CD14-positive monocyte (primary cell): ENCODE measurements around the gene RAB35. TPM values are rescaled to one million over a fixed set of nuclear protein-coding genes. Genes with fewer than 3 reads are reported as not detected.

Experiments
- DNase-seq, 3 donors: peaks; one replicate each; pipeline ENCODE4 v3.0.0-alpha.2; 2011 to 2022
- H2AFZ ChIP-seq: 2 replicates; pipeline ENCODE4 v1.6.0; 2012; ENCODE audit warnings: mild to moderate bottlenecking, low read depth, low read length, inconsistent platforms; ENCODE audit not compliant: insufficient read depth, poor library complexity, severe bottlenecking
- H3K27ac ChIP-seq, 2 donors: 1 replicate in 1 of 2; 2 replicates in 1 of 2; pipeline ENCODE4 v1.5.1; 2012 to 2013; ENCODE audit warnings: low read length in 2 of 2, control low read depth in 1 of 2, inconsistent platforms in 1 of 2, low read depth in 1 of 2, mild to moderate bottlenecking in 1 of 2
- H3K27me3 ChIP-seq, 2 donors: one replicate each; pipeline versions ENCODE4 v1.6.0 to v1.6.1; 2011 to 2013; ENCODE audit warnings: low read length in 2 of 2; ENCODE audit not compliant: control insufficient read depth in 2 of 2, insufficient read depth in 2 of 2
- H3K36me3 ChIP-seq, 2 donors: replicated peaks in 1 of 2; 1 replicate in 1 of 2; 2 replicates in 1 of 2; pipeline versions ENCODE4 v1.5.1 to v1.6.1; 2012 to 2013; ENCODE audit warnings: low read length in 2 of 2, control low read depth in 1 of 2, inconsistent platforms in 1 of 2, mild to moderate bottlenecking in 1 of 2; ENCODE audit not compliant: insufficient read depth in 2 of 2, control insufficient read depth in 1 of 2
- H3K4me1 ChIP-seq, 2 donors: 1 replicate in 1 of 2; 2 replicates in 1 of 2; pipeline versions ENCODE4 v1.5.1 to v1.6.1; 2012 to 2013; ENCODE audit warnings: low read length in 2 of 2, control low read depth in 1 of 2, inconsistent platforms in 1 of 2, mild to moderate bottlenecking in 1 of 2, moderate library complexity in 1 of 2; ENCODE audit not compliant: insufficient read depth in 2 of 2, control insufficient read depth in 1 of 2
- H3K4me2 ChIP-seq: replicated peaks from 2 replicates; pipeline ENCODE3; 2012; ENCODE audit warnings: low read length, moderate library complexity, mild to moderate bottlenecking; ENCODE audit not compliant: poor library complexity, severe bottlenecking; ENCODE audit errors: extremely low read depth
- H3K4me3 ChIP-seq, 3 experiments: fragments of 200-600 bp in 1 of 3; sonication (generic) in 1 of 3; replicated peaks in 1 of 3; 1 replicate in 2 of 3; 2 replicates in 1 of 3; pipeline ENCODE4 v1.5.1; 2011 to 2013; ENCODE audit warnings: low read length in 3 of 3, mild to moderate bottlenecking in 3 of 3, control low read depth in 2 of 3, low read depth in 2 of 3, inconsistent platforms in 1 of 3, moderate library complexity in 1 of 3
- H3K79me2 ChIP-seq: 2 replicates; pipeline ENCODE4 v1.6.0; 2012; ENCODE audit warnings: mild to moderate bottlenecking, control low read depth, inconsistent platforms, low read length, moderate library complexity; ENCODE audit not compliant: insufficient read depth
- H3K9ac ChIP-seq: 2 replicates; pipeline ENCODE4 v1.6.0; 2017; ENCODE audit warnings: low read length, mild to moderate bottlenecking; ENCODE audit not compliant: insufficient read depth, poor library complexity, severe bottlenecking
- H3K9me3 ChIP-seq, 2 donors: replicated peaks in 1 of 2; 1 replicate in 1 of 2; 2 replicates in 1 of 2; pipeline versions ENCODE4 v1.5.1 to v1.6.1; 2012 to 2013; ENCODE audit warnings: low read length in 2 of 2, control low read depth in 1 of 2; ENCODE audit not compliant: control insufficient read depth in 1 of 2, insufficient read depth in 1 of 2
- H4K20me1 ChIP-seq: 2 replicates; pipeline ENCODE4 v1.6.0; 2012; ENCODE audit warnings: mild to moderate bottlenecking, low read length, control low read depth, moderate library complexity; ENCODE audit not compliant: insufficient read depth
- H3K27ac Mint-ChIP-seq, 7 donors: one replicate each; pipeline ENCODE4 v1.8.0; 2020; ENCODE audit warnings: mild to moderate bottlenecking in 7 of 7, mixed read lengths in 7 of 7, moderate library complexity in 6 of 7, inconsistent platforms in 2 of 7
- H3K27me3 Mint-ChIP-seq, 3 donors: one replicate each; pipeline ENCODE4 v1.8.0; 2021 to 2022; ENCODE audit warnings: low read depth in 3 of 3, mild to moderate bottlenecking in 3 of 3, mixed read lengths in 3 of 3, moderate library complexity in 3 of 3, inconsistent platforms in 1 of 3
- H3K36me3 Mint-ChIP-seq, 2 donors: one replicate each; pipeline ENCODE4 v1.8.0; 2020; ENCODE audit warnings: mixed read lengths in 2 of 2, inconsistent platforms in 1 of 2, mild to moderate bottlenecking in 1 of 2
- H3K4me1 Mint-ChIP-seq: one replicate; pipeline ENCODE4 v1.8.0; 2020; ENCODE audit warnings: mild to moderate bottlenecking, mixed read lengths
- H3K4me3 Mint-ChIP-seq, 2 donors: one replicate each; pipeline ENCODE4 v1.8.0; 2020; ENCODE audit warnings: mild to moderate bottlenecking in 2 of 2, mixed read lengths in 2 of 2, moderate library complexity in 1 of 2
- H3K9me3 Mint-ChIP-seq, 7 donors: one replicate each; pipeline ENCODE4 v1.8.0; 2020 to 2022; ENCODE audit warnings: mixed read lengths in 7 of 7, mild to moderate bottlenecking in 6 of 7, moderate library complexity in 6 of 7, inconsistent platforms in 2 of 7
- CTCF ChIP-seq: fragments of 200-600 bp; IDR thresholded peaks from one replicate; pipeline ENCODE4 v1.8.0; 2022; ENCODE audit warnings: antibody characterized with exemption, mild to moderate bottlenecking
- WGBS: methylation state at CpG from one replicate; pipeline ENCODE4 v1.1.5; 2013; ENCODE audit warnings: missing lambda C conversion rate; ENCODE audit not compliant: insufficient coverage; 5-methylcytosine and 5-hydroxymethylcytosine counted together
- intact Hi-C, 2 donors: fragments of 100-400 bp; cut with micrococcal nuclease; formaldehyde crosslinking; loops; one replicate each; pipeline versions ENCODE4 v1.15.0 to v1.15.1; 2023
- polyA plus RNA-seq, 3 donors: library from polyadenylated mRNA; depleted of rRNA in 1 of 3; unstranded in 2 of 3; stranded (reverse) in 1 of 3; fragments of 300-500 nt in 2 of 3; fragments of >200 nt in 1 of 3; fragmentation: Illumina TruSeq in 2 of 3; gene quantifications; 1 replicate in 2 of 3; 2 replicates in 1 of 3; pipeline ENCODE4 v1.2.3, GENCODE V29; 2012 to 2021

The RAB35 gene
- polyA plus RNA-seq, 3 donors: 20.4 to 27.3 (median 21.6) TPM

- Mint-ChIP-seq H3K4me1 (no peaks in the 10 kb centered on the region), H3K4me3 (no peak overlapping the region), H3K27ac (peak overlapping the region in 3 of 7 donors; percentile 19 to 50 (median 36)), H3K27me3 (peaks cover 5 to 13% (median 8%) of the 10 kb centered on the region in 3 donors), H3K36me3 (peaks cover 34 to 42% of the 10 kb centered on the region in 2 donors), H3K9me3 (no peaks in the 10 kb centered on the region)
- Histone ChIP-seq H3K4me3 (no peak overlapping the region), H3K27ac (peak overlapping the region in 1 of 2 donors; percentile 2), H3K36me3 (peaks cover 34 to 36% of the 10 kb centered on the region in 2 donors), H3K4me1 (peaks cover 2 to 3% of the 10 kb centered on the region in 2 donors), H4K20me1 (peaks cover 56% of the 10 kb centered on the region), H3K27me3 (no peaks in the 10 kb centered on the region), H3K4me2 (no peak overlapping the region), H3K9me3 (no peaks in the 10 kb centered on the region), H2AFZ (no peak overlapping the region), H3K9ac (no peak overlapping the region), H3K79me2 (no peaks in the 10 kb centered on the region)
- WGBS: 98% methylated on average over 19 of the region's 23 CpGs
- TF ChIP-seq CTCF: no peak
- intact Hi-C loops: no loop called here
- peak in 1 of 3 donors; percentile 2 for DNase-seq
Measured at GRCh38 chr12:120092551-120093335, 23.8 kb downstream of the RAB35 start.

DNA sequence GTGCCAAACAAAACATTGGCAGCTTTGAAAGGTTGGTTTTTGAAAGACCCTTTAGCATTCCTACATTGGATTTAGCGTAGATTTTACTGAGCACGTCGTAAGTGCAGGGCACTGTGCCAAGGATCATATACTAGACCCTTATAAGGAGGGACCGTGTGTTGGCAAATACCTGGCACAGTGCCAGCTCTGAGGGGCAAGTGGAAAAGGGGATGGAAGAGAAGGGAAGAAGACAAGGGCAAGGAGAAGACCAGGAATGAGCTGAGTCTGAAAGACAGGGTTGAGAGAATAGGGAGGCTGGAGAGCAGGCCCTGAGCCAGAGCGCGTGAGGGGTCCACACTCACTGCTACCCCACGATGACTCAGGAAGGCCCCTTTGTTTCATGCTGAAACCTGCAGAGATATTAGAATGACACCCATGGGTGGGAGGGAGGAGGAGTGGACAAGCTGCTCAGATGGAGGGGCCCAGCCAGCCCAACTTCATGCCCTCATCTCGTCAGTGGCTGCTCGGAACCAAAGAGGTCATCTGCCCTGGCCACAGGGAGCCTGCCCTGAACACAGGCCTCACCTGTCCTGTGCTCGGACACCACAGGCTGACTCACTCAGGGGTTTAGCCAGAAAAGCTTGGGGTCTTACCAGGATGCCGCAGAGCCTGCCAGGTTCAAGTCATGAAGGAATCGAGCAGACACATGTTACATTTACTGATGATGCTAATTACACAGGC is 25.0 kb downstream of the RAB35 start:
- no peak overlapping the region for H3K4me3 Mint-ChIP-seq
- H3K36me3 Mint-ChIP-seq: peaks cover 25 to 30% of the 10 kb centered on the region in 2 donors
- H3K27me3 Mint-ChIP-seq: peaks cover 5 to 13% (median 11%) of the 10 kb centered on the region in 3 donors
- 88% methylated on average over 8 of the region's 12 CpGs for WGBS
- Histone ChIP-seq H3K27ac (peak overlapping the region in 1 of 2 donors; percentile 2), H3K4me2 (no peak overlapping the region), H2AFZ (no peak overlapping the region), H3K9ac (no peak overlapping the region), H3K4me3 (no peak overlapping the region), H4K20me1 (peaks cover 45% of the 10 kb centered on the region), H3K9me3 (no peaks in the 10 kb centered on the region), H3K27me3 (no peaks in the 10 kb centered on the region), H3K79me2 (no peaks in the 10 kb centered on the region), H3K36me3 (peaks cover 22 to 24% of the 10 kb centered on the region in 2 donors), H3K4me1 (peaks cover 14% of the 10 kb centered on the region in 2 donors)
- no peak for TF ChIP-seq CTCF
- H3K27ac Mint-ChIP-seq: peak overlapping the region in 2 of 7 donors; percentile 50 to 55
- DNase-seq: peak in 1 of 3 donors; percentile 3
- H3K9me3 Mint-ChIP-seq: no peaks in the 10 kb centered on the region
- peaks cover 9% of the 10 kb centered on the region for H3K4me1 Mint-ChIP-seq
- intact Hi-C loops: no loop called here
